Measurements from ENCODE around the gene SLC5A3.

The SLC5A3 gene

DNA sequence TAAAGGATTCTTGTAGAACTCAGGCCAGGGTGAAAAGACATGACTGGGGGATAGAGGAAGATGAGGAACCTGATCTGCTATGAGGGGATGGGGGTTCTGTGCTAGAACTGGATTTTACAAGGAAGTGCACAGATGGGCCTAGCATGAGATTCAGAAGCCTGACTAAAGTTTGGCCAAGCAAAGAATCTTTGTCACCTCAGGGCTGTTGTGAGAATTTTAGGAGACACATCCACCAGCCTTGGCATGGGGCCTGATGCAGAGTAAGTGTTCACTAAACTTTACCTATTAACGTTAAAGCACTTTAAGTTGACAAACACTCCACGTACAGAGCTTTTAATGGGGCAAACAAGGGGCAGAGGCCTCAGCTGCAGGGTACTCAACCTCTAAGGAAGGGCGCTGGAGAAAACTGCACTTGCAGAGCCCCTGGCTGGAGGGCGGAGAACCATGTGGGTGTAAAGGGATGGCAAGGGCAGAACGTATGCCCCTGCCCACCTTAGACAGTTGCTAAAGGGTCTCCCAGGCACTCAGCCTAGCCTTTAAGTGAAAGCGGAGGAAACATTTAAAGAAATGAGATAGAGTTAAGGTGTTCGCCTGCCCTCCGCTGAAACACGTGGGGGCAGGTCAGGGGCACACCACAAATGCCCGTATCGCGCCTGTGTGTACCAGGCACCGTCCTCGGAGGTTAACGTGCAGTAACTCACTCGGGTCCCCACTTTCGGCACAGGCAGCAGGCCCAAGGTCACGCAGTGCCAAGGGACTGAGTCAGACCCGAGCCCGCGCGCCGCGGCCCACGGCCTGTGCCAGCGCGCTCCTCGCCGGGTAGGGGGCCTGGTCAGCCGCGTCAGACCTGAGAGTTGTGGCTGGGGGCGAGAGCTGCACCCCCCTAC lies 990 bp upstream of the SLC5A3 start:
- DNase-seq, result no peak

DNA sequence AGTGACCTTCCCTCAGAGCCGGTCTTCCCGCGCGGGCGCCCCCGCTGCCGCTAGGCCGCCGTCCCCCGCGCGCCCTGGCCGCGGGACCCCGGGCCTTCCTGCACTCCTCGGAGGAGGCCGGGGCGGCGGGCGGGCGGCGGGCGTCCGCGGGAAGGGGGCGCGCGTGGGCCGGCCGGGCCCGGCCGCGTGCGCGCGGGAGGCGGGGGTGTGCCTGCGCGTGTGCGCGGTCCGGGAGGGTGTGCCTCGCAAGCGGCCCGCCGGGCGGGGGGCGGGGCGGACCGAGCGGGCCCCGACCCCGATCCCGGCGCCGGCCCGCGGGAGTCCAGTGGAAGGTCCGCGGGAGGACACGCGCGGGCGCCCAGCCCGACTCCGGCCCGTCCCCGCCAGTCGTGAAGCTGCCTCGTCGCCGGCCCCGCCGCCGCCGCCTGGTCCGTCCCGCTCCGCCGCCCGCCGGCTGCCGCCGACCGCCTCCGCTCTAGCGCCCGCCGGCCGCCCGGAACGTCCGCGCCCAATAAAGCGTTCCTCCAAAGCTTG lies 438 bp downstream of the SLC5A3 start:
- DNase-seq, result peak; percentile 47

DNA sequence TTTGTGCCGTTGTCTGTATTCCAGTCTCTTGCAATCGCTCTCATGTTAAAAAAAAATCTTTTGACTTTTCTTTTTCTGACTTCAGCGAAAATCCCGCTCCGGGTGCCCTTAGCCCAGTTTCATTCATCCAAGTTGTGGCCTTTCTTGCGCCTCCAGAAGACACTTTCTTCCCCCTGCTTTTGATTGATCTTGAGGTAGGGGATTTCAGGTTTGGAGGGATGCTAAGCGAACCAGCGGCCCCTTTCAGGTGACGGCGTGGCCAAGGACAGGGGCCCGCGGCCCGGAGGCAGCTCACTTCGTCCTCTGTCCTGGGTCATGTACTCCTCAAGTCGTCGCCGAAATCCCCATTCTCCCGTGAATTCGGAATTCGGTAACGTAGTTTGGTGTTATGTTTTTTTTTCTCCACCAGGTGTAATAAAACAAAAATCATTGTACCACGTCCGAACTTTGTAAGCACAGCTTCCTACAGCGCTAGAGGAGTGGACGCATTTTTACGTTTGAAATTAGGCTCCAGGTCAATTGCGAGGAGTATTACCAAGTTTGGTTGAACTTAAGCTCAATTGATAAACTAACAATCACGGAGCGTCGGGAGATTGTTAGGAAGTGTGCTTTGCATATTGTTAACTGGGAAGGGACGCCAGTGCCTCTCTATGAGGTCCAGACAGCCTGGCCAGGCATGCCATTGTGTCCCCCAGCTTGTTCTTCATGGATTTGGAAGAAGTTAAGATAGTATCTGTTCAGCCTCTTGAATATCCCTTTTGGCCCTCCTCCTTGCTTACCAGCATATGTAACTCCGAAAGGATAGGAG lies 1.1 kb downstream of the SLC5A3 start:
- DNase-seq, result peak; percentile 47

DNA sequence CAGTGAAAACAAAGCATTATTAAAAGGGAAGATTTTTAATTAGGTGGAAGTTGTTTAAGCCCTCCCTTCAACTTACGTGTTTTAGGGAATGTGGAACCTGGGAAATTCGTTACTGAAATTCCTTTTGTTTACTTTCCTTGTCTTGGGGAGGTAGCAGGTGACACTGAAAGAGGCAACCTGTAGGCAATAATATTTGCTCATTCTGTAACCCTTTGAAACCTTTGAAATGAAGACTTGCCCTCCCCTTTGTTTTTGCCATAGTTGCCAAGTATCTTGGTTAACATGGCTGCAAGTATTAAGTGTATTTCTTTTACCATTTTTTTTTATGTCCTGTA lies 1.7 kb downstream of the SLC5A3 start:
- no peak for DNase-seq

DNA sequence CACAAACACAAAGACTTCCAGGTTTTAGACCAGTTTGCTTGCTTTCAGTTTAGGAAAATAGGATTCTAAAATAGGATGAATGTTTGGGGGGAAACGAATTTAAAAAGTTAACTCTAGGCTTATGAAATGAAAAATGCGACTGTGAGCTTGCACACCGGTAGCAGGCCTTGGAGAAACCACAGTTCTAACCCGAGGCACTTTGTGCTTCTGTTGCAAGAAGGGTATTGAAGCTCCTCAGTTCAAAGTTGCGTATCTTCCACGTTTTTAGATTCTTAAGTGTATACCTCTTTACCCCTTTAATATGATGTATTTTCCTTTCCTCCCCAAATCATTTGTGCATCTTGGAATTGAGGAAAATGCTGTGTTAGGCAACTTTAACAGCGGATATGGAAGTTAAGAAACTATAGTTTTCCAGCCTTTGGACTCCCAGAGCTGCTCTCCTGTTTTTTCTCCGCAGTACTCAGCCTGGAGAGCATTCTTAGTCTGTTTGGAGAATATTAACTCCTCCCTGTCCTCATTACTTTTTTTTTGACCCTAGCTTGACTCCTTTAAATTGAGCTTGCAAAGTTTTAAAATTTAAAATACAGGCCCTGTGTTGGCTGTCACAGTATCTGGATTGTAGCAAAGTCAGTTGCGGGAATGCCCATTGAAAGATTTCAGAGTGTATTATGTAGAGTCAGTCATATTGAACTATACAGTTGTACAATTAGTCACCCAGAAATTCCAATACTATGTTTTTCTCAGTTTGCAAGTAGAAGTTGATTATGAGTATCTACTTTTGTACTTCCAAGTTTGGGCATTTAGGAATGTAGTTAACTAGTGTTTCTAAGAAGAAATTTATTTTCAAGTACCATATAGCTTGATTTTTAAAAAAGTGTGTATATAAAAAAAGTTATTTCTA lies 2.6 kb downstream of the SLC5A3 start:
- no peak for DNase-seq

DNA sequence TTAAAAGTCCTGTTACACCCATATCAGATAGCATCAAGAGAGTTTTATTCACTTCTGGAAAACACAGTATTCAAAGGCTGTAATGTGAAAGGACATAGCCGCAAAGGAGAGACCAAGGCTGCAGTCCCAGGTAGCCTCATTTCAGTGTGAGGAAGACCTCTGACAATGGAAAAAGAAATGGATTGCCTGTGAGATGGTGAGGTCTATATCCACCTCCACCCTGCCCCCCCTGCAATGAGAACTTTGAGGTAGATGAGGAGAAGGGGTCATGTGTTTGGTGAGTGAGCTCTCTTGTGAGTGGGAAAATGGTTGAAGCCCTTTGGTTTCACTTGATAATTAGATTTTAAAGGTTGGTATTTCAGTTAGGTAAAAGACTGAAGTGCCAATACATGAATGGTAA lies 3.5 kb downstream of the SLC5A3 start:
- no peak for DNase-seq

DNA sequence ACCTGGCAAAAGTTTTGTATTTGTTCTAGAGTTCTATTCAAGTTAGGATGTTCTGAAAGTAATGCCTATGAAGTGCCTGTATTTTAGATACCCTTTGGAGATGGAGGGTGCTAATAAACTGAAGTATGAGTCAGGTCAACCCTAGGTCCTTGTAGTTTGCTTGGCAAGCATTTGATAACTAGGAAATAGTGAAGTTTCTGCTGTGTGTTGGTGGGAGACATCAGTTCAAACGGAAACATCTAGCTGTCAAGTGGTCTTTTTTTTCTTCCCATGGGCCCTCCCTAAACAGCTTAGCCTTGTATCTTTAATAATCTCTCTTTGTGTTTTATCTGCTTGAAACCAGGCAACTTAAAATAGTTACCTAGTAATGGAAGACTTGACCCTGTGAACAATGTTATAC lies 4.5 kb downstream of the SLC5A3 start:
- DNase-seq, result no peak

DNA sequence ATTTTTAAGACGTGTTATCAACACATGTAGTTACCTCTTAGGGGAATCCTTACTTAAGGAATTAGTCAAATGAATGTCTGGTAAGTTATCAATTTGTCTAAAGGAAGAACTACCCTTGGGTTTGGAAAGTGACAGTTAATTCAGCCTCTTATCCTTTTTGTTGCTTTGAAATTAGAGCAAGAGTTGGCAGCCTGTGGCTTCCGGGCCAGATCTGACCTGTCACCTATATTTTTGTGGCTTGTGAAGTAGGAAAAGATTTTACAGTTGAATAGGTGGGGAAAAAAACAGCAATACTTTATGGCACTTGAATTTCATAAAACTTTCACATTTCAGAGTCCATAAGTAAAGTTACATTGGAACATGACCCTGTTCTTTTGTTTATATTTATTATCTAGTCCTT lies 5.5 kb downstream of the SLC5A3 start:
- no peak for DNase-seq

DNA sequence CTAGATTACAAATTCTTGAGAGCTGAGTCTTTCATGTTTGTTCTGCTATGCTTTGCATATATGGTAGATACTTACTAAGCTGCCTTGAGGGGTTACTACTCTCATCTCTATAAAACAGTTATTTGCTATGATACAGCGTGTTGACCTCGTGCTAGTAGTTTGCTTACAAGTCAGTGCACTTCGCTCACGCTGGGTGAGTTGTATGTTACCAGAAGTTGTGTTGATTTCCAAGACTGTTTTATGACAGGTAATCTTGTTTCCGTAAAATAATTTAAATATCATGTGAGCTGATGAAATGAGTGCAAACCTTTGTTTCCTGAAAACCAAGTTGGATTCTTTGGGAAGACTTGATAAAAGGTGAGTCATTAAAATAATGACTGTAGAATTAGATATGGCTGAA lies 7.3 kb downstream of the SLC5A3 start:
- DNase-seq, result no peak

DNA sequence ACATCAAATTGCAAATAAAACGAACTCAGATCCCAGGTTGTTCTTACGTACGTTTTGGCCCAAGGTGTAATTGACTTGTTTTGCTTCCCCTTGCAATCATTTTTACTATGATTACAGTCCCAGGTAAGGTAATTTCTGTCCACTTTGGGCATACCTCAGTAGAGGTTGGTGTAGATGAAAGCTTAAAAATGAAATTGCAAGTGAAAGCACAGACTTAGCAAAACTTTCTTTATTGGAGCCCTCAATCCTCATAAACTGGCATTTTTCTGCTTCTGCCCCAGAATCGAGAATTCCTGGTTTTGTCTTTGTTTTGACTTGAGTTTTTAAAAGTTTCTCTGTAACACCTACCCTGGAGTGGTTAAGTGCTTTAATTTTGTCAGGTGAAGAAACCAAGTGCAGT lies 9.4 kb downstream of the SLC5A3 start:
- no peak for DNase-seq

DNA sequence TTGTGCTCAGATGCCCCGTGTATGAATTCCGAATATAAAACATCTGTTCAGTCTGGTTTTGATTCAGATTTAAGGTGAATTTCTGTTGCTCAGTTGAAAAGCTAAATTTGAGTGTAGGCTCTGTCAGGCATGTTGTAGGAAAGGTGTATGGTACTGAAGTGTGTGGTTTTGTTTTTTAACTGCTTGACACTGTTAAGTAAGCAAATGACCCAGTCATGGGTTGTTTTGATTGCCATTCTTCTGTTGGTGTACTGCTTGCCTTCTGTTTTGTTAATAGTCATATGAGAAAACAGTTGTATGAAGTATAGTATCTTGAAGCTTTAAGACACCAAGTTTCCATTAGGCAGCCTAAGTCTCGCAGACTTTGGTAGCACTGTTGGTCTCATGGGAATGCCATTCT lies 10.0 kb downstream of the SLC5A3 start:
- DNase-seq, result no peak

DNA sequence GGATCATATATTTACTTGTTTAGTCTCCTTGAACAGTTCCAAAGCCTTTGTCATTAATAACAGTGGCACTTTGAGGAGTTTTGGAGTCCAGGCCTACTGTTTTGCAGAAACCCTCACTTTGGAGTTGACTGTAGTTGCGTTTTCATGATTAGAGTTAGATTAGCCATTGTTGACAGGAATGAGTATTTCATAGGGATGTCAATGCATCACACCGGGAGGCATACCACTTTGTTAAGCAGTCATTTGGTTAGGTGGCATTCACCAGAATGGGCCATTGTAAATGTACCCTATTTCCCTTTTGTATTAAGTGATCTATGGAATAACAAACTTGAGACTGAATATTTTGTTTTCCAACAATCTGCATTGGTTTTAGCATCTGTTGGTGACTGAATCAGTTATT lies 11.8 kb downstream of the SLC5A3 start:
- DNase-seq, result no peak

DNA sequence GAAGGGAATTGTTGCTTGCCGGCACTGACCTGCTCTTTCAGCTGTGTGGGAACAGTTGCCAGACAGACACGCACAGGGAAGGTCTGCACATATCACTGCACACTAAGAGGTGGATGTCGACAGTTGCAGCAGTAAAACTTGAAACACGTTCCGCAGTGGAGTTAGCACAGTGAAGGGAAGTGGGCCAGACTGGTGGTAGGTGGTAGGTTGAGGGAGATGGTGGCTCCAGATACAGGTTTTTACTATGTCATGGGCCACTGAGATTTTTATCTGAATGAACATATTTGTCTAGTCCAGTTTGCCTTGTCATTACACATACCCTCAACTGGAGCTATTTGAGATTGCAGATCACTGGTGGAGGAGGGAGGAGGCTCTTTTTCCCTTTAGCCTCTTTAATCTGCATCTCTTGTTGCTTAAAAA lies 13.5 kb downstream of the SLC5A3 start:
- no peak for DNase-seq

DNA sequence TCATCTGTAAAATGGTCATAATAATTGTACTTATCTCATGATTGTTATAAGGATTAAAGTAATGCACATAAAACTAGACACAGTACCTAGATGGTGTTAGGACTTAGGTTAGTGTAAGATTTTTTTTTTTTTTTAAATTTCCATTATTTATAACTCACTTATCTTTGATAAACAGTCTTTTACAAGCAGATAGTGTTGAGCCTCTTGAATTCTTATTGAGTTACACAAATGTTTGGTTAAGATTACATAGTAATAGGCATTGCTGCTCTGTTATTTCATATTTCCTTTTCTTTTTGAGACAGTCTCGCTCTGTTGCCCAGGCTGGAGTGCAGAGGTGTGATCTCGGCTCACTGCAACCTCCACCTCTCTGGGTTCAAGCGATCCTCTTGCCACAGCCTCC lies 15.4 kb downstream of the SLC5A3 start:
- DNase-seq, result no peak

DNA sequence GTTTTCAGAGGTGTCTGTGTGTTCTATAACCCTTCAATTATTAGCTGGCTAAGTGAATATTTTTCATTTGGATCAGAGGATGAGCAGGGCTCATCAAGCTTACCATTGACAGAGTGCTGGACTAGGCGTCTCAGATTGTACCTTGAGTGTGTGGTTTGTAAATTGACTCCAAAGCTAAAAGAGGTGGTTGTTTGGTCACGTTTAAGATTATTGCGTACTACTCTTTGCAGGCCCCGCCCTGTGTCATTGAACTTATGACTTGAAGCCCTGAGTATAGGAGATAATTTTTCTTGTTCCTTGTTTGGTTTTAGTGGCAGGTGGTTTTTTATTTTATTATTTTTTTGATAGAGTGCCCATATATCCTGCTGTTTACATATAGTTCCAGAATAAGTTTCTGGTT lies 17.7 kb downstream of the SLC5A3 start:
- DNase-seq, result no peak

DNA sequence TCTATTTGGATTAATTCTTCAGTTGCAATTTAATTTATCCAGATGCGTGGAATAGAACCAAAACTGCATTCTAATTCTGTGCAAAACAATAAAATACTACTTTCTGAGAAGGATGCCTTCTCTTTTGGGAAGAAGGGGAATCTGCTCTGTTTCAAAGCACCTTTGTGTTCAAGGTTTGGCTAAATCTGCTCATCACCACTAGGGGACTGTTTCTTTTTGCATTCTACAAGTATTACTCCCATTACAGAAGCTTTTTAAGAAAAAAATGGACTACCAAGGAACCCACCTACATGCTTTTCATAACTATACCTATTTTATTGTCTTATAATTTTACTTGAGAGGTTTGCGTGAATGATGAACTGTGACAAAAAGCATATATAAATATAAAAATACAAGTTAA lies 18.2 kb downstream of the SLC5A3 start:
- peak; percentile 12 for DNase-seq

DNA sequence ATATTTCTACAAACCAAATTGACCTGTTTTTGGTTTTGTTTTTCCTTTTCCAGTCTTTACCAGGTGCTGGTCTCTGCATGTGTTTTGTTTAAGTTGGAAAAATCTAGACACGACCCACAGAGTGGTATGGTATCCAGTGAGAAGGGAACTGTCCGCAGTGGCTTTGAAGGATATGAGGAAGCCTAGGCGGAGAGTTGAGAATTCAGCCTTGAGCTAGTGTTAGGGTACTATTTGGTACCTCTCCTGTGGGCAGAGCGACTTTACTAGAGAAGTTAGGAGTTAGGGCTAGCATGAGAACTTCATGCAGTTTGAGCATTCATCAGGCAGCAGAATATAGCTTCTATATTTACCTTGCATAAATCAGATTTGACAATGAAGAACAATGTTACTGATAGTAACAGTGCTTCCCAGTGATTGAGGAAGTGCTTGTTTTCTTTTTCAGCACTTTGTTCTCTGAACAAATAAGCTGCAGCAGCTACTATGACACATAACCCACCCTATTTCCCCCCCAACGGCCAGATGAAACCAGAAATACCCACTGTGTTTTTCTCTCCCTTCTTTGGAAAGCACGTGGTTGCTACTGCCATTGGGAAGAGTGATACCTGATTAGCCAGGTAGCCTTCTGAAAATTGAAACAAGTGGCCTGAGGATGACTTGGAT lies 19.0 kb downstream of the SLC5A3 start:
- DNase-seq, result no peak

DNA sequence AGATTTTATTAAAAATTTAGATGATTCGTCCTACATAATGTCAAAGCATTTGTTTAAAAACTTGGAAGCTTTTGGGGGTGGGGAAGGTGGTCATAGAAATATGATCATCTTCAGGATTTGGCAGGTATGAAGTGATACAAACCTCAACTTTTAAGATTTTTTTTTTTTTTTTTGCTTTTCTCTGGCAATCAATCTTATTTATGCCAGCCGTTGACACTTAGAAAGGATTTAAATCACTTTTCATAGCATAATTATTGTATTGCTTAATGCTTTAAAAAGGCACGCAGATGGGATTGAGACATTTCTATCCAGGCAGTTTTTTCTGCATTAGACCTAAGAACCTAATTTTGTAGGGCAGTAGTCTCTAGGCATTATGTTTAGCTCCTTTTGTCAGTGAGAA lies 19.7 kb downstream of the SLC5A3 start:
- no peak for DNase-seq

DNA sequence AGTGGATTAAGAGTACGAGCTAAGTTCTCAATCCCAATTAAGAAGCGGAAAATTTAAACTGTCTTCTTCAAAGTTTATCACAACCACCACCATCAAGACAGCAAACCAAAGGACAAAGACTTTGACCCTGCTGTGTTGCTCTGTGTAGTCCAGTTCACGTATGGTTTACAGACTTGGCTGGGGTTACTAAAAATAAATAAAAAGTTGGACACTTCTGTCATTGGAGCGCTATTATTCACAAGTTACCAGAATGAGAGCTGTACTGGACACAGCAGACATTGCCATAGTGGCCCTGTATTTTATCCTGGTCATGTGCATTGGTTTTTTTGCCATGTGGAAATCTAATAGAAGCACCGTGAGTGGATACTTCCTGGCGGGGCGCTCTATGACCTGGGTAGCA lies 21.6 kb downstream of the SLC5A3 start:
- DNase-seq, result no peak

DNA sequence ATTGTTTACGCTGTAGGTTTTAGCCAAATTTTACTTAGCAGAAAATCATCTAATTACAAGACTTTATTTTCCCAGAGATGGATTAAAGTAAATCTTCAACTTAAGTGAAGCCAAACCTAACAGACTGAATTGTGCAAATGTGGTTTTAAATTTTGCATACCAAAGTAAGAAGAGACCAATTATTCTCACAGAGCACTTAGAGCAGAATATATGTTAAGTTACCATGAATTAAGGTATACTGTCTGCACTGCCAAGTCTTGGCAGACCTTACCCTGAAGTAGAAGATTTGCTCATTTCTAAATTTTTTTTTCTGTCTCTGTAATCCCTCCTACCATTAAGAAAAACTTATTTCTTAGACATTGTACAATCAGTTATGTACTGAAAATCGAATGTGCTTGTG lies 24.1 kb downstream of the SLC5A3 start:
- DNase-seq, result no peak

DNA sequence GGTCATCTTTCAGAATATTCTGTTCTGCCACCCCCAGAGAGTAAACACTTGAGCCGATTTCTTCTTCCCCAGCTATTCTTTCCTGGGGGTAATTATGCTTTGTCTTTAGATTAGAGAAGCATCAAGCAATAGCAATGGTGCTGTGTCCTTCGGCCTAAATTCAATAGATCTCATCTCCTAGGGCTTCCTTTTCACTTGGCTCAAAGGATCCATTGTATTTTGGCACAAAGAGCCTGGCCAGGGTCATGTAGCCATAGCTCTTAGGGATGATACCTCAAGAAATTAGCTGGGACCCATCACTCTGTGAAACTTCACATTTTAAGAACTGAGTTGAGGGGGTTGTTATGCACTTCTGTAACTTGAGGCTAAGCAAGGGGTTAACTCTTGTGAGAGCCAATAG lies 27.0 kb downstream of the SLC5A3 start:
- no peak for DNase-seq

DNA sequence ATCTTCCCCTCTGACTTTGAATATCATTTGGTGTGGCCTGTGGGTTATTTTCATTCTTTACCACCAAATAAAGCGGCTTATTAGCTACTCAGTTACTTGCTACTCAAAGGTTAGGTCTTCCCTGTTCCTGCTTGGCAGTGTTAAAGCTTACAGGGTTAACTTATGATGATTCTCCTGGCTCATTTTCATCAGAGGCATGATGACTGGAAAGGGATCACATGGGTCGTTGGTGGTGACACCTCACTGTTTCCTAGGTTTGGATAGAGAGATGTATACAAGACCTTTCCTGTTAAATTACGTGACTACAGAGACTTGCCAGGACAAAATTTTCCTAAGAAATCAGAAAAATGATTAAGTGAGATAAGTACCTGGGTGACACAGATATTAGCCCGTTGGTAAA lies 27.4 kb downstream of the SLC5A3 start:
- no peak for DNase-seq
